Thyroid gland (tissue), 4 donors: Measurements from ENCODE around the gene NOL12. TPM values are rescaled to one million over a fixed set of nuclear protein-coding genes. Genes with fewer than 3 reads are reported as not detected.
A peak's percentile ranks its signal among the peaks of the same experiment; 100 is the strongest.

Experiments used
- DNase-seq, 2 donors: peaks; one replicate each; pipeline ENCODE4 v3.0.0-alpha.2; 2019
- H3K27ac ChIP-seq, 3 donors: fragments of 200-600 bp; sonication (generic); 1 replicate in 2 of 3; 2 replicates in 1 of 3; pipeline ENCODE4 v1.5.1; 2016 to 2019; ENCODE audit warnings: mild to moderate bottlenecking in 1 of 3, moderate library complexity in 1 of 3
- H3K27me3 ChIP-seq: fragments of 200-600 bp; sonication (generic); one replicate; pipeline ENCODE4 v1.5.1; 2019
- H3K36me3 ChIP-seq, 2 donors: fragments of 200-600 bp; sonication (generic); one replicate each; pipeline ENCODE4 v1.5.1; 2016 to 2019
- H3K4me1 ChIP-seq, 2 donors: fragments of 200-600 bp; sonication (generic); one replicate each; pipeline ENCODE4 v1.5.1; 2017 to 2019
- H3K4me3 ChIP-seq, 3 donors: fragments of 200-600 bp; sonication (generic); replicated peaks in 1 of 3; 1 replicate in 2 of 3; 2 replicates in 1 of 3; pipeline ENCODE4 v1.5.1; 2016; ENCODE audit warnings: mild to moderate bottlenecking in 1 of 3
- H3K9me3 ChIP-seq: fragments of 200-600 bp; sonication (generic); one replicate; pipeline ENCODE4 v1.5.1; 2017
- POLR2A ChIP-seq, 2 donors: fragments of 450-650 bp; IDR thresholded peaks; one replicate each; pipeline ENCODE4 v1.6.1; 2017; ENCODE audit warnings: antibody characterized with exemption in 2 of 2, mild to moderate bottlenecking in 2 of 2, moderate library complexity in 1 of 2
- WGBS, 2 donors: methylation state at CpG; one replicate each; pipeline ENCODE4 v1.1.5; 2017; 5-methylcytosine and 5-hydroxymethylcytosine counted together
- intact Hi-C: fragments of 100-400 bp; cut with DNase I; formaldehyde crosslinking; loops from one replicate; pipeline ENCODE4 v1.15.1; 2023
- total RNA-seq, 4 donors: library from RNA; depleted of rRNA; stranded (reverse); fragments of >200 nt; gene quantifications; one replicate each; pipeline ENCODE4 v1.2.3, GENCODE V29; 2016
- TF ChIP-seq, protein P1 (sequence below), 6 experiments: fragments of 200-600 bp in 3 of 6; fragments of 450-650 bp in 3 of 6; sonication (generic) in 3 of 6; IDR thresholded peaks; one replicate each; pipeline ENCODE4 v1.5.1; 2016 to 2019; ENCODE audit warnings: antibody characterized with exemption in 6 of 6, mild to moderate bottlenecking in 2 of 6, inconsistent platforms in 1 of 6, moderate library complexity in 1 of 6

The NOL12 gene
- total RNA-seq, 4 donors from 2014 or later: 18.7 to 52.6 (median 47.6) TPM

DNA sequence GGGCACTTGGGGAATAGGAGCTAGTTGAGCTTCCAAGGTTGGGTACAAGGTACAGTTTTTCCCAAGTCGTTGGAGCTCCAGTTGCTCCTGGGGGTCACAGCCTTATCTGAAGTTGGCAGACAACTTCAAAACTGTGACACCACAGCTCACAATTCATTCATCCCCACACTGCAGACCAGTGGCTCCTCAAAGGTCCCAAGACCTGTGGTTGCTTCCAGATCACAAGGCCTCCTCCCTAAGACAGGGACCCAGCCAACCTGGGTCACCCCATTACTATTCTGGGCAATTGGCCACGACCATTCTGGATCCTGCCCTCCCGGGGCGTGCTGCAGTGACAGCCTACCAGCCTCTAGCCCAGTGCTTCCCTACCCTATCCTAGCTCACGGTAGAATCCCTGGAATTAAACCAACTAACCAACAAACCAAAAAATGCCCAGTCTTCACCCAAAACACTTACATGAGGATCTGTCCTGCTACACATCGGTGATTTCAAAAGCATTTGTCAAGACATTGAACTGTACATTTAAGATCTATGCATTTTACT, 28.5 kb upstream of the NOL12 start:
- no peaks in the 10 kb centered on the region for H3K9me3 ChIP-seq
- H3K27me3 ChIP-seq: no peaks in the 10 kb centered on the region
- WGBS, 2 donors: 10 to 13% methylated on average over 6 of the region's 6 CpGs
- TF ChIP-seq, protein P1, sequence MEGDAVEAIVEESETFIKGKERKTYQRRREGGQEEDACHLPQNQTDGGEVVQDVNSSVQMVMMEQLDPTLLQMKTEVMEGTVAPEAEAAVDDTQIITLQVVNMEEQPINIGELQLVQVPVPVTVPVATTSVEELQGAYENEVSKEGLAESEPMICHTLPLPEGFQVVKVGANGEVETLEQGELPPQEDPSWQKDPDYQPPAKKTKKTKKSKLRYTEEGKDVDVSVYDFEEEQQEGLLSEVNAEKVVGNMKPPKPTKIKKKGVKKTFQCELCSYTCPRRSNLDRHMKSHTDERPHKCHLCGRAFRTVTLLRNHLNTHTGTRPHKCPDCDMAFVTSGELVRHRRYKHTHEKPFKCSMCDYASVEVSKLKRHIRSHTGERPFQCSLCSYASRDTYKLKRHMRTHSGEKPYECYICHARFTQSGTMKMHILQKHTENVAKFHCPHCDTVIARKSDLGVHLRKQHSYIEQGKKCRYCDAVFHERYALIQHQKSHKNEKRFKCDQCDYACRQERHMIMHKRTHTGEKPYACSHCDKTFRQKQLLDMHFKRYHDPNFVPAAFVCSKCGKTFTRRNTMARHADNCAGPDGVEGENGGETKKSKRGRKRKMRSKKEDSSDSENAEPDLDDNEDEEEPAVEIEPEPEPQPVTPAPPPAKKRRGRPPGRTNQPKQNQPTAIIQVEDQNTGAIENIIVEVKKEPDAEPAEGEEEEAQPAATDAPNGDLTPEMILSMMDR (IDR thresholded peaks at IDR 0.05): no peak
- no peak for TF ChIP-seq POLR2A (IDR thresholded peaks at IDR 0.05)
- H3K36me3 ChIP-seq: no peaks in the 10 kb centered on the region
- DNase-seq: no peak
- intact Hi-C loops: no loop called here
- H3K27ac ChIP-seq: peak overlapping the region in 2 of 3 donors; percentile 33 to 43
- peaks cover 19 to 32% of the 10 kb centered on the region in 2 donors for H3K4me1 ChIP-seq
- H3K4me3 ChIP-seq: peak overlapping the region in 1 of 3 donors; percentile 25

- peaks cover 19 to 32% of the 10 kb centered on the region in 2 donors for H3K4me1 ChIP-seq
- peak; percentile 99 for DNase-seq
- H3K27me3 ChIP-seq: no peaks in the 10 kb centered on the region
- no peaks in the 10 kb centered on the region for H3K36me3 ChIP-seq
- intact Hi-C loops: no loop called here
- H3K4me3 ChIP-seq: peak within 1 kb of the TSS in 1 of 3 donors; percentile 56
- no peaks in the 10 kb centered on the region for H3K9me3 ChIP-seq
- peak within 1 kb of the TSS in 2 of 3 donors; percentile 33 to 43 for H3K27ac ChIP-seq
- 0% methylated on average over 29 to 34 of the region's 101 CpGs for WGBS, 2 donors
- peak in 1 of 2 donors; percentile 85 for TF ChIP-seq POLR2A (IDR thresholded peaks at IDR 0.05)
- TF ChIP-seq, protein P1 (IDR thresholded peaks at IDR 0.05): no peak
Observed at GRCh38 chr22:37658133-37659065, 27.7 kb upstream of the NOL12 start, which contains the start of gene PDXP. PDXP (plus strand) TSS chr22:37658723; CDS start chr22:37658783, 60 bp downstream.

DNA sequence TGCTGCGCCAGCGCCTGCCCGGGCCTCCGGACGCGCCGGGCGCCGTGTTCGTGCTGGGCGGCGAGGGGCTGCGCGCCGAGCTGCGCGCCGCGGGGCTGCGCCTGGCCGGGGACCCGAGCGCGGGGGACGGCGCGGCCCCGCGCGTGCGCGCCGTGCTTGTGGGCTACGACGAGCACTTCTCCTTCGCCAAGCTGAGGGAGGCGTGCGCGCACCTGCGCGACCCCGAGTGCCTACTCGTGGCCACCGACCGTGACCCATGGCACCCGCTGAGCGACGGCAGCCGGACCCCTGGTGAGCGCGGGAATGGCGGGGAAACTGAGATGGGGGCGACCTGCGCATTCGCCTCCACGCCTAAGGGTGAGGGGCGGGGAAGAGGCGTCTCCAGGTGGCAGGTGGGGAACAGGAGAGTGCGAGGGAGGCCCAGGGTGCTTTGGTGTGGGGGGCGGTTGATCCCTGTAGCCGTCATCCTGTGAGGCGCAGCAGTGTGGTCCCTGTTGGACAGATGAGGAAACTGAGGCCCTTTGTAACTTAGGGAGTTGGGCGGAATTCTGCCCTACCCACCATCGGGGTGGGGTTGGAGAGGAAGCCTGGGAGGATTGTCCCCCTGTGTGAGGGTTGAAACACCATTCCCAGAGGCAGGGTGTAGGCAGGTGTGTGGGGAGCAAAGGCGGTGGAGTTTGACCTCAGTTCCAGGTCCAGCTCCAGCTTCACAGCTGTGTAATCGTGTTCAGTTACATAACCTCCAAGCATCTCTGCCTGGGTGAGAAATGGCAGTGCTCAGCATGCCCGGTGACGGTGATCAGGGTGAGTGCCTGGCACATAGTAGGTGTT, 26.9 kb upstream of the NOL12 start:
- no peaks in the 10 kb centered on the region for H3K27me3 ChIP-seq
- peak; percentile 38 to 46 for DNase-seq
- WGBS, 2 donors: 8 to 16% methylated on average over 10 to 30 of the region's 68 CpGs
- no peaks in the 10 kb centered on the region for H3K36me3 ChIP-seq
- intact Hi-C loops: no loop called here
- H3K4me3 ChIP-seq: peak overlapping the region in 1 of 3 donors; percentile 56
- no peak overlapping the region for H3K27ac ChIP-seq
- no peaks in the 10 kb centered on the region for H3K9me3 ChIP-seq
- peaks cover 19 to 32% of the 10 kb centered on the region in 2 donors for H3K4me1 ChIP-seq
- TF ChIP-seq, protein P1 (IDR thresholded peaks at IDR 0.05): no peak
- TF ChIP-seq POLR2A (IDR thresholded peaks at IDR 0.05): no peak

GRCh38 chr22:37659897-37660708, 26.0 kb upstream of the NOL12 start:
- no peak for DNase-seq
- 82 to 85% methylated on average over 14 of the region's 14 CpGs for WGBS, 2 donors
- no peak overlapping the region for H3K27ac ChIP-seq
- no peak for TF ChIP-seq POLR2A (IDR thresholded peaks at IDR 0.05)
- TF ChIP-seq, protein P1 (IDR thresholded peaks at IDR 0.05): no peak
- H3K36me3 ChIP-seq: no peaks in the 10 kb centered on the region
- no peaks in the 10 kb centered on the region for H3K9me3 ChIP-seq
- H3K4me1 ChIP-seq: peaks cover 19 to 32% of the 10 kb centered on the region in 2 donors
- H3K4me3 ChIP-seq: no peak overlapping the region
- intact Hi-C loops: no loop called here
- H3K27me3 ChIP-seq: no peaks in the 10 kb centered on the region
